HG03575 (cell line): ENCODE measurements around the gene IFT27.

Experiments used
- ATAC-seq: cut with Tn5 transposase; IDR thresholded peaks from one replicate; pipeline ENCODE4 v1.9.1; 2021; ENCODE audit not compliant: unreplicated experiment, insufficient number of reproducible peaks, low FRiP score; ENCODE audit errors: extremely low read depth

IFT27 gene

DNA sequence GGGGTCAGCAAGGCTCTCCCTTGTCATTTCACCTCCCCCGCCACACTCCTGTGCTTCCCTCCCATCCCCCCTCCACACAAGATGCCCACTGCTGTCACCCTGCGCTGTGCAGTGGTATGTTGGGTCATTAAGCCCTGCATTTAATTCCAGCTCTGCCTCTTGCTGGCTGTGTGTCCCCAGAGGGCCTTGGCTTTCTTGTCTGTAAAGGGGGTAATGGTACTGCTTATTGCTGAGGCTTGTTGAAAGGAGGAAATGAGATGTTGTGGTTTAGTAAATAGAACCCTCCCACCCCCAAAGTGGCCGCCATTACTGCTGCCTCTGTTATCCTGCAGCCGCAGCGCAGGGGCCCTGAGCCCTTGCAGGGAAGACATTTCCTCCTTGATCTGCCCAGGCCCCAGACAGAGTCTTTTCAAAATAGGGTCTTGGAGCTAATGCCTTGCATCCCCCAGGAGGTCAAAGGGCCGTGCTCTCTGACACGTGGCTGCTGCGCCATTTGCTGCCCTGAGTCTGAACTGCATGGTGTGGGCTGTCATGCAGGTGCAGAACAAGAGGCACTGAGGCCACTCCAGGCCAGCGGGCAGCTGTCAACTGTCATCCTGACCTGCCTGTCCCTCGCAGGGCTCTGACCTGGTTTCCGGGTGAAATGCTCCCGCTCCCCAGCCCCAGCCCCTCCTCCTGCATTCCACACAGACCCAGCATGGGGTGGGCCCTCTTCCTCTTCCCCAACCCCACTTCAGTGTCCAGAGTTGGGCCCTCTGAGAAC, 22.2 kb upstream of the IFT27 start:
- ATAC-seq = no peak

DNA sequence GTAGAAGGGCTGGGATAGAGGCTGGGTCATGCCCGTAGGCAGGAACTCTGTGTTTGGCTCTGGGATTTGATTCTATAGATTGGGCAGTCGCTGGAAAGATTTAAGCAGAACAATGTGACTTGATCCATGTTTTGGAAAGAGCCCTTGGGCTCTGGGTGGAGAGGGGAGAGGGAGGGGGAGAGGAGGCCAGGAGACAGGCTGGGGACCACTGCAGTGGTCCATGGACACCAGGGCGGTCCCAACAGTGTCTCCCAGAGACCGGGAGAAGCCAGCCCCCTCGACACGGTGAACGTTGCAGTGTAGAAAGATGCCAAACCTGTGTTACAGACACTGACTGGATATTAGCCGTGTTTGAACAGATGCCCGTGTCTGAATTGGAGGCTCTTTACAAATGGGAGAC, 21.5 kb upstream of the IFT27 start:
- ATAC-seq = no peak

- no peak for ATAC-seq
Measured at GRCh38 chr22:36796552-36797175, 20.7 kb upstream of the IFT27 start.

GRCh38 chr22:36795633-36796032, 19.7 kb upstream of the IFT27 start:
- no peak for ATAC-seq

GRCh38 chr22:36790648-36791047, 14.7 kb upstream of the IFT27 start:
- no peak for ATAC-seq

GRCh38 chr22:36787204-36787988, 11.5 kb upstream of the IFT27 start:
- no peak for ATAC-seq

DNA sequence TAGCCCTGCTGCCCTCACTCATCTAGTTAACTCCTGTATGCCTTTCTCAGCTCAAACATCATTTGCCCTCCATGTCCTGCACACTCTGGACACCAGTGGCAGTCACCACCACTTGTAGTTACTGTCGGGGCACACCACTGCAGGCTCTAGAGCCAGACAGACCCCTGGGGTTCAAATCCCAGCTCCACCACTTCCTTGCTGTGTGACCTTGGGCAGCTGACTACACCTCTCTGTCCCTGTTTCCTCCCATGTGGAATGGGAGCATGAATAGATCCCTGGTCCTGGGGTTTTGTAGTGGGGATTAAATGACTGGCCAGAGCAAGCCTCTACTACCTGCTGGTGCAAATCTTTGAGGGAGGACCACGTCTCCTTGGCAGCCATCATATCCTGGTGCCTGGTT, 7.8 kb upstream of the IFT27 start:
- ATAC-seq = no peak

- no peak for ATAC-seq
Measured at GRCh38 chr22:36781656-36782627, 6.0 kb upstream of the IFT27 start.

DNA sequence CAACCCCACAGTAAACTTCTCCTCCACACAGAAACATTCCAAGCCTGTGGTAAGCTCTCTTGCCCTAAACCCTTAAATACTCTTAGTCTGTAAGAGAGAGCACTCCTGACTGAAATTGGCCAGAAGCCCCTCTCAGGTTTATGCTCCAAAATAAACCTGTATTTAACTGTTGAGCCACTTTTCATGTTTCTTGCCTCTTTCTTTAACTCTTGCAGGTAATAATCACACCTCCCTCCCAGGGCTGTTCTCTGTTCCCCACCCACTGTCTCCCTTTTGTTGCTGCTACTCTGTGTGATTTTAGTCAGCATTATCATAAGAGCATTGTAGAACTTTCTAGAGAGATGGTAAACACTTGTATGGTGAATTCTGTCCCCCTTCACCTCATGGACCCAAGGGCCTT, 2.1 kb upstream of the IFT27 start:
- ATAC-seq = no peak

GRCh38 chr22:36776722-36777121, 803 bp upstream of the IFT27 start:
- no peak for ATAC-seq

GRCh38 chr22:36775586-36775963, 344 bp downstream of the IFT27 start:
- no peak for ATAC-seq

DNA sequence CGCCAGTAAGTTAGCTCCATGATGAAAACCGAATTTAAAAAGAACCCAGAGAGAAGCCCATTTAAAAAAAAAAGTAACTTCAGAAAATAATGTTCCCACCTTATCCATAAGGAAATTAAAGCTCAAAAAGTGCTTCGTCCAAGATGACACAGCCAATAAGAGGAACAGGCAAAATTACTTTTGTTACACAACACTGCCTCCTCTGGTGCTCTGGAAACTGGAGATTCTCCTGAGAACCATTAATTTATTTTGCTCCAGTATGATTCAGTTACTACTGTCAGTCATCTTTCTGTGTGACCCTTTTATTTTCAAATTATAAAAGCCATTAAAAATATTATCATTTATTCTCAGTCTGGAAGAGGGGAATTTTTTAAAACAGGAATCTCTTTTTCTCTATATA, 2.0 kb downstream of the IFT27 start:
- no peak for ATAC-seq

DNA sequence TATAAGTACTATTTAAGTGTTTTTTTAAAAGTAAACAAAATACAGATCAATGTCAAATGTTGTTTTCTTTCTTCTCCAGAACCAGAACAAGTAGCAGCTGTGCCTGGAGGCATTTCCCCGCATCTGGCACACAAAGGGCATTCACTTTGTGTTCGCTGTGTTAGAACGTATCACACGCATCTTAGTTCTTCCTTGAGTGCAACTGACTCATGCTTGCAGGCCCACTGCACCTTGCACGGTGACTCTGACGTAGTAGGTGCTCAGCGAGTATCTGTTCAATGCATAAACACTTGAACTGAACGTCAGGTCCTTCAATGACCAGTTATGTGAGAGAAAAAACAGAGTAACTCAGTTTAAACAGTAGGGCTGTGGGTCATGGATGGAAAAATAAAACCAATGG, 3.5 kb downstream of the IFT27 start:
- no peak for ATAC-seq

- no peak for ATAC-seq
Measured at GRCh38 chr22:36771356-36772063, 4.4 kb downstream of the IFT27 start.

- ATAC-seq = no peak
Measured at GRCh38 chr22:36770513-36771231, 5.2 kb downstream of the IFT27 start.

DNA sequence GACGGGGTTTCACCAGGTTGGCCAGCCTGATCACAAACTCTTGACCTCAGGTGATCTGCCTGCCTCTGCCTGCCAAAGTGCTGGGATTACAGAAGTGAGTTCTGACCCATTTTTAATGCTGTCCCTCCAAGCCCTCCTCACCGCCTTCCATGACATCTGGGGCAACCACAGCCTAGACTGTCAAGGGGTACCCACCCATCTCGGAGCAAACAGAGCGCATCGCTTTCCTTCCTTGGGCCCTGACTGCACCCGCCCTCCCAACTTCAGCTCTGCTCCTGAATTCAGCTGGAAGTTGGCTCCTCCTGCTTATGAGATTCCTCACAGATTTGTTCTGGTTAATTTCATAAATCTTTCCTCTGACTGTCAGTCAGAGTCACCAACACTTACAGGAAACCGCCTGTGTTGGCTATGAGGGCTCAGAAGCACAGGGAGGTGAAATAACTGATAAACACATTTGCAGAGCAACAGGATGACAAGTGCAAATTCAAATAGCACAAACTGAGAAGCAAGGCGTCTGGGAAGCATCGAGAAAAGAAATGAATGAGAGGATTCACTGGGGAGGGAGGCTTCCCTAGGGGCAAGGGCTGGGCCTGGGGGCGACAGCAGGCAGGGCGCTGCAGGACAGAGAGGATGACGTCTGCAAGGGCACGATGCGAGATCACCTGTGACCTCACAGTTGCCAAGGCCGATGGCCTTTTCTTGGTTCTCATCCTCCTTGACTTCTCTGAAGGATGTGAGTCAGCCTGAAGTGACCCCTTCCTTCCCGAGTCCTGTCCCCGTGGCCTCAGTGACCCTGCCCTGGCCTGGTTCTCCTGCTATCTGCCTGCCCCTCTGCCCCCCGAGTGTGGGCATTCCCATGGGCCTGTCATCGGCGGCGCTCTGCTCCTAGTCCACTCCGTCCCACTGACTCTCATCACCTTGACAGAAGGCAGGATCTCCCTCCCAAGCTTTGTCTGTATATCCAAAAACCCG, 6.1 kb downstream of the IFT27 start:
- ATAC-seq = no peak

DNA sequence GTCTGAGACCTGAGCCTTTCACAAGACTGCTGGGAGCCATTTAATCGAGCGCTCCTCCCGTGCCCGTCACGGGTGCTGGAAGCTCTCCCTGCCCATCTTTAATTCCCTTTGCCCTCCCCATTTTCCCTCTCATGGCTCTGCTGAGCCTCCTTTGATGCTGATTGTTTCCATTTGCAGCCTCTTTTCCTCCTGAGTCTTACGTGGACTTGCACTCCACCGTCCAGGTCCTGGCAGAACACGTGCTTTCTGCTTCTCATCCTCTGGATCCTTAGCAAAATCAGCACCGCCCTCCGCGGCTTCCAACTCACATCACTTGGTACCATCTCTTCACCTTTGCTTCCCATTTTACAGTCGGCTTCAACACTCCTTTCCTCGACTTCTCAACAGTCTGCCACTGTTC, 7.3 kb downstream of the IFT27 start:
- ATAC-seq = no peak
